ENCODE measurements around the gene KAZN.

DNA sequence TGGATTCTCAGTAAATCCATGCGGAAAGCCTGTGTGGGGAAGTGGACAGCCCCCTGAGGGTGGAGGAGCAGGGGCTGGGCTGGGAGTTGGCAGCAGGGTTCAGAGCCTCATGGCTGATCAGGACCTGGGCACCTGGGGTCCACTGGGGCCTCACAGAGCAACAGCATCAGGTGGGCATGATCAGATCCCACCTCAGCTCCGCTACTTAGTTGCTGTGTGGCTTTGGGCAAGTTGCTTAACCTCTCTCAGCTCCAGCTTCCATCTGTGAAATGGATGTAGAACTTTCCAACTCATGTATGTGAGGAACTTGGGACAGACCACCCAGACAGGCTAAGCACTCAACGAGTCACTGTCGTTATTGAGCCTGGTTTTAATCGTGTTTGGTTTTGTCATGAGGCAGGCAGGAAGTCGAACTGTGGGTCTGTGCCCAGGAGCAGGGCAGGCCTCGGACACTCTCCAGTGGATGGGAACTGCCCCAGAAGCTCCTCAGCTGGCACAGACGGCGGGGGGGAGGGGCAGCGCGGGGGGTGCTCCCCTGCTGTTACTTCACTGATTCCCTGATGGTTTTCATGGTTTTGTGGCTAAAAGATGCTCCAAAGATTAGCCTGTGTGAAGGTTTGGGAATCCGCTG is 399.3 kb downstream of the KAZN start:
- TF ChIP-seq KLF9 (tag by site-specific recombination; IDR thresholded peaks at IDR 0.05; ENCODE audit: low read depth) (no peak), KLF8 (tag by site-specific recombination; IDR thresholded peaks at IDR 0.05) (no peak), ZNF707 (tag by site-specific recombination; IDR thresholded peaks at IDR 0.05) (no peak), ZNF621 (tag by site-specific recombination; IDR thresholded peaks at IDR 0.05) (no peak), ZNF558 (tag by site-specific recombination; IDR thresholded peaks at IDR 0.05) (no peak), ZNF10 (tag by site-specific recombination; IDR thresholded peaks at IDR 0.05) (no peak)
- TF ChIP-seq, protein P1, sequence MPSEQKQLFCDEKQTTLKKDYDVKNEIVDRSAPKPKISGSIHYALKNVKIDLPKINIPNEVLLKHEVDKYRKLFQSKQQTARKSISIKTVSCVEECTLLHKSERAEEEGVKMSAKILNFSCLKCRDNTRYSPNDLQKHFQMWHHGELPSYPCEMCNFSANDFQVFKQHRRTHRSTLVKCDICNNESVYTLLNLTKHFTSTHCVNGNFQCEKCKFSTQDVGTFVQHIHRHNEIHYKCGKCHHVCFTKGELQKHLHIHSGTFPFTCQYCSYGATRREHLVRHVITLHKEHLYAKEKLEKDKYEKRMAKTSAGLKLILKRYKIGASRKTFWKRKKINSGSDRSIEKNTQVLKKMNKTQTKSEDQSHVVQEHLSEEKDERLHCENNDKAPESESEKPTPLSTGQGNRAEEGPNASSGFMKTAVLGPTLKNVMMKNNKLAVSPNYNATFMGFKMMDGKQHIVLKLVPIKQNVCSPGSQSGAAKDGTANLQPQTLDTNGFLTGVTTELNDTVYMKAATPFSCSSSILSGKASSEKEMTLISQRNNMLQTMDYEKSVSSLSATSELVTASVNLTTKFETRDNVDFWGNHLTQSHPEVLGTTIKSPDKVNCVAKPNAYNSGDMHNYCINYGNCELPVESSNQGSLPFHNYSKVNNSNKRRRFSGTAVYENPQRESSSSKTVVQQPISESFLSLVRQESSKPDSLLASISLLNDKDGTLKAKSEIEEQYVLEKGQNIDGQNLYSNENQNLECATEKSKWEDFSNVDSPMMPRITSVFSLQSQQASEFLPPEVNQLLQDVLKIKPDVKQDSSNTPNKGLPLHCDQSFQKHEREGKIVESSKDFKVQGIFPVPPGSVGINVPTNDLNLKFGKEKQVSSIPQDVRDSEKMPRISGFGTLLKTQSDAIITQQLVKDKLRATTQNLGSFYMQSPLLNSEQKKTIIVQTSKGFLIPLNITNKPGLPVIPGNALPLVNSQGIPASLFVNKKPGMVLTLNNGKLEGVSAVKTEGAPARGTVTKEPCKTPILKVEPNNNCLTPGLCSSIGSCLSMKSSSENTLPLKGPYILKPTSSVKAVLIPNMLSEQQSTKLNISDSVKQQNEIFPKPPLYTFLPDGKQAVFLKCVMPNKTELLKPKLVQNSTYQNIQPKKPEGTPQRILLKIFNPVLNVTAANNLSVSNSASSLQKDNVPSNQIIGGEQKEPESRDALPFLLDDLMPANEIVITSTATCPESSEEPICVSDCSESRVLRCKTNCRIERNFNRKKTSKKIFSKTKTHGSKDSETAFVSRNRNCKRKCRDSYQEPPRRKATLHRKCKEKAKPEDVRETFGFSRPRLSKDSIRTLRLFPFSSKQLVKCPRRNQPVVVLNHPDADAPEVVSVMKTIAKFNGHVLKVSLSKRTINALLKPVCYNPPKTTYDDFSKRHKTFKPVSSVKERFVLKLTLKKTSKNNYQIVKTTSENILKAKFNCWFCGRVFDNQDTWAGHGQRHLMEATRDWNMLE (tag by site-specific recombination; conservative IDR thresholded peaks at IDR 0.05; ENCODE audit: low read depth), result no peak
- TF ChIP-seq, protein P2, sequence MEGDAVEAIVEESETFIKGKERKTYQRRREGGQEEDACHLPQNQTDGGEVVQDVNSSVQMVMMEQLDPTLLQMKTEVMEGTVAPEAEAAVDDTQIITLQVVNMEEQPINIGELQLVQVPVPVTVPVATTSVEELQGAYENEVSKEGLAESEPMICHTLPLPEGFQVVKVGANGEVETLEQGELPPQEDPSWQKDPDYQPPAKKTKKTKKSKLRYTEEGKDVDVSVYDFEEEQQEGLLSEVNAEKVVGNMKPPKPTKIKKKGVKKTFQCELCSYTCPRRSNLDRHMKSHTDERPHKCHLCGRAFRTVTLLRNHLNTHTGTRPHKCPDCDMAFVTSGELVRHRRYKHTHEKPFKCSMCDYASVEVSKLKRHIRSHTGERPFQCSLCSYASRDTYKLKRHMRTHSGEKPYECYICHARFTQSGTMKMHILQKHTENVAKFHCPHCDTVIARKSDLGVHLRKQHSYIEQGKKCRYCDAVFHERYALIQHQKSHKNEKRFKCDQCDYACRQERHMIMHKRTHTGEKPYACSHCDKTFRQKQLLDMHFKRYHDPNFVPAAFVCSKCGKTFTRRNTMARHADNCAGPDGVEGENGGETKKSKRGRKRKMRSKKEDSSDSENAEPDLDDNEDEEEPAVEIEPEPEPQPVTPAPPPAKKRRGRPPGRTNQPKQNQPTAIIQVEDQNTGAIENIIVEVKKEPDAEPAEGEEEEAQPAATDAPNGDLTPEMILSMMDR (tag by site-specific recombination; IDR thresholded peaks at IDR 0.05), result no peak
- TF ChIP-seq, protein P3, sequence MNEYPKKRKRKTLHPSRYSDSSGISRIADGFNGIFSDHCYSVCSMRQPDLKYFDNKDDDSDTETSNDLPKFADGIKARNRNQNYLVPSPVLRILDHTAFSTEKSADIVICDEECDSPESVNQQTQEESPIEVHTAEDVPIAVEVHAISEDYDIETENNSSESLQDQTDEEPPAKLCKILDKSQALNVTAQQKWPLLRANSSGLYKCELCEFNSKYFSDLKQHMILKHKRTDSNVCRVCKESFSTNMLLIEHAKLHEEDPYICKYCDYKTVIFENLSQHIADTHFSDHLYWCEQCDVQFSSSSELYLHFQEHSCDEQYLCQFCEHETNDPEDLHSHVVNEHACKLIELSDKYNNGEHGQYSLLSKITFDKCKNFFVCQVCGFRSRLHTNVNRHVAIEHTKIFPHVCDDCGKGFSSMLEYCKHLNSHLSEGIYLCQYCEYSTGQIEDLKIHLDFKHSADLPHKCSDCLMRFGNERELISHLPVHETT (tag by site-specific recombination; IDR thresholded peaks at IDR 0.05), result no peak

Data from HEK293 (cell line).